ENCODE measurements around the gene PLA2G2F.

The PLA2G2F gene

DNA sequence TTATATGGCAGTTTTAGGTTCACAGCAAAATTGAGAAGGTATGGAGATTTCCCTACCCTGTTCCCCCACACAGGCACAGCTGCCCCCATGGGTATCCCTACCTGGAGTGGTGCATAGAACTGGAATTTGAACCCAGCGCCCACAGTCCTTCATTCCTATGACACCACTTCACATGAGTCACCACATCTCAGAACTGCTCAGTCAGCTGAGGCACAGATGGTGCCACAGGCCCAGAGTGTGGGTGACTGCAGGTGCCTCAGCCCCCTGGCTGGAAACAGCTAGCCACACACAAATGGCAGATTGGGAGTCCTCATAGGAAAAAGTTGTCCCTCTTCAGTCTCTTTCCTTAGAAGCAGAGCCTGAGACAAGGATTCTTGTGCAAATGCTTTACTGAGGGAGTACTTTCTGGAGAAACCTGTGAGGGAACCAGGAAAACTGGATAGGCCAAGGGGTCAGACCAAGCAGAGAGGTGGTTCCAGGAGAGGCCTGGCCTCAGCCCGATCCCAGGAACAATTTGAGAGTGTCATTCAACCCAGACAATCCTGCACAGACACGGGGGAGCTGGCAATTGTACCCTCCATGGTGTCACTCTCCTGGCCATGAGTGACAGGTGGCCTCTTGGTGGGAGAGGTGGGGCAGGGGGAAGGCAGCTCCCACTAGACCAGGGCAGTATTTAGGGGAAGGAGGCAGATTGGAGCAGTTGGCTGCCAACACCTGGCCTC is 26.7 kb upstream of the PLA2G2F start:
- TF ChIP-seq CTCF (IDR thresholded peaks at IDR 0.05; ENCODE audit: insufficient read depth, low read depth, low read length, missing control alignments), result no peak
- no peak overlapping the region for H3K4me3 ChIP-seq (ENCODE audit: low read depth, low read length)
- DNase-seq (ENCODE audit: low read depth), result no peak

DNA sequence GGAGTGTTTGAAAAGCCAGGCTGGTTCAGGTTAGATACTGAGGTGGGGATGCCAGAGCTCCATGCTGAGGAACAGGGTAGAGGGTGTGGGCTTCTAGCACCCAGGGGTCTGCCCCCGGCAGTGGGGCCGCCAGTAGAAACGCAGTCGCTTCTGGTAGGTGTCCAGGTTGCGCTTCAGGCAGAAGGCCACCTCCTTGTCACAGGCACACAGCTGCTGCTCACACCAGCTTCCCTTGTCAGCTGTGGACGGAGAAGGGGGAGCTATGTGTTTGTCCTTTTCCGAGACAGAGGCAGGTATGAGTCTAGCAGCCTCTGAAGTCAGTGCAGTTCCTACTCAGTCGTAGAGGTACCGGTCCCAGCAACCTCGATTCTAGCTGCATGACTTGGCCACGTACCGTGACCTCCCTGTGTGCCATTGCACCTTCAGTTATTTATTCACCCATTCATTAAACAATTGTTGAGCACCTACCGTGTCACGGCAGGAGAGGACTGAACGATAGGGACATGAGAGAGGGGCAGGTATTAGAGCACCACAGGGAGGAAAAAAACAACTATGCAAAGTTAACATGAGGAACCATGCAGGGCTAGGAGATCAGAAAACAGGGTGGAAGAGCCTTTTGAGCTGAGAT is 25.0 kb upstream of the PLA2G2F start:
- TF ChIP-seq CTCF (IDR thresholded peaks at IDR 0.05; ENCODE audit: insufficient read depth, low read depth, low read length, missing control alignments), result no peak
- no peak for DNase-seq (ENCODE audit: low read depth)
- no peak overlapping the region for H3K4me3 ChIP-seq (ENCODE audit: low read depth, low read length)

GRCh38 chr1:20115479-20115878 is 23.6 kb upstream of the PLA2G2F start:
- H3K4me3 ChIP-seq (ENCODE audit: low read depth, low read length), result no peak overlapping the region
- no peak for TF ChIP-seq CTCF (IDR thresholded peaks at IDR 0.05; ENCODE audit: insufficient read depth, low read depth, low read length, missing control alignments)
- DNase-seq (ENCODE audit: low read depth), result no peak

DNA sequence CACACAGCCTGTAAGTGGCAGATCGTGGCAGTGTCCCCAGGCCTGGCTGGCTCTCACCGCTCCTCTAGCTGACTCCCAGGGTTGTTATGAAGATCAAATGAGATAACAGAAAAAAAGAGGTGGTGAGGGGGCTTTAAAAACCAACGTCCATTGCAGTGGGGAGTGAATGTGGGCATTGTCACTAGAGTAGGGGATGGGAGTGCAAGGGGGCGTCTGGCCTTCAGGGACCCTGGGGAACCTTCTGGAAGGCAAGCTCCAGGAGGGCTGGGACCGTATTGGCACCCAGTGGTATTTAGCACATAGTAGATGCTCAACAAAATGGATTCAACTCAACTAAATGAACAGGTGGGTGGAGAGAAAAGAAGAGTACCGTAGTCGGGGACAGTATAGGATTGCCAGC is 23.2 kb upstream of the PLA2G2F start:
- DNase-seq (ENCODE audit: low read depth), result no peak
- TF ChIP-seq CTCF (IDR thresholded peaks at IDR 0.05; ENCODE audit: insufficient read depth, low read depth, low read length, missing control alignments), result no peak
- no peak overlapping the region for H3K4me3 ChIP-seq (ENCODE audit: low read depth, low read length)

- H3K4me3 ChIP-seq (ENCODE audit: low read depth, low read length), result no peak overlapping the region
- no peak for DNase-seq (ENCODE audit: low read depth)
- no peak for TF ChIP-seq CTCF (IDR thresholded peaks at IDR 0.05; ENCODE audit: insufficient read depth, low read depth, low read length, missing control alignments)
Observed at GRCh38 chr1:20117236-20117635, 21.9 kb upstream of the PLA2G2F start.

DNA sequence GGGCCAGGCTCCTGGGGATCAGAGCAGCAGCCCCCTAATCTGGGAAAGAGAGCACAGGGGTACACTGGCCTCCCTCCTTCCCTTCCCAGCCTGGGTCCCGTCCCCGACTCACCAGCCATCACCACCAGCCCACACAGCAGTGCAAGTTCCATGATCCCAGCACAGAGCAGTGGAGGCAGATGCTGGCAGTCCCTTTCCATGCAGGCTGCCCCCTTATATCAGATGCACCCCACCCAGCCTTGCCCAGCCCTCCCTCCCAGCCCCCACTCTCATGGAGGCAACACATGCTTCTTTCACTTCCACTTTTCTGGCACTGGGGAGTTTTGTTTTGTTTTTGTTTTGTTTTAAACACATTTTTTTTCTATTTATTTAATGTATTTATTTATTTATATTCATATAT is 19.8 kb upstream of the PLA2G2F start, which contains the start of gene PLA2G2D:
TSS of gene PLA2G2D (minus strand) at position 190 of the 400 bp plus-strand sequence. CDS start at position 152, 38 bp downstream.
- no peak within 1 kb of the TSS for H3K4me3 ChIP-seq (ENCODE audit: low read depth, low read length)
- no peak for TF ChIP-seq CTCF (IDR thresholded peaks at IDR 0.05; ENCODE audit: insufficient read depth, low read depth, low read length, missing control alignments)
- DNase-seq (ENCODE audit: low read depth), result peak; percentile 34
